GM19193 (cell line): Measurements from ENCODE around the gene FYN.

Experiments used
- POLR2A ChIP-seq: IDR thresholded peaks from 4 replicates; pipeline ENCODE4 v1.6.1; 2011; ENCODE audit not compliant: insufficient read depth, insufficient read length; ENCODE audit errors: extremely low read depth

FYN gene

DNA sequence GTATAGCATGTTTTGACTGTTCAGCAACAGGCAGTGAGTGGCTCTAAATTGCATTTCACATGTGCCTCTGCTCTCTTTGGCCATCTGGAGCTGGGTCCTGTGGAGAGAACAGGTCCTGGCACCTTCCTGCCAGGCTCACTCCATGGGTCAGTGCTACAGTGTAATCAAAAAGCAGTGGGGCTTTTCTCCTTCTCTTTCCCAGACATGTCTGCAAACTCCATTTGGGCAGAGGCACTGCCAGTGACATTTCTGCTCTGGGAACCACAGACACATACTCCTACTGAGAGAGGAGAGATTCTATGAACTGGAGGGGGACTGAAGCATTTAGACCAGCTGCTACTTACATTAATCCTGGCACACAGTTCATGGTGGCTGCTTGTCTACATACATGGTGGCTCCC, 199.3 kb downstream of the FYN start:
- TF ChIP-seq POLR2A: no peak

DNA sequence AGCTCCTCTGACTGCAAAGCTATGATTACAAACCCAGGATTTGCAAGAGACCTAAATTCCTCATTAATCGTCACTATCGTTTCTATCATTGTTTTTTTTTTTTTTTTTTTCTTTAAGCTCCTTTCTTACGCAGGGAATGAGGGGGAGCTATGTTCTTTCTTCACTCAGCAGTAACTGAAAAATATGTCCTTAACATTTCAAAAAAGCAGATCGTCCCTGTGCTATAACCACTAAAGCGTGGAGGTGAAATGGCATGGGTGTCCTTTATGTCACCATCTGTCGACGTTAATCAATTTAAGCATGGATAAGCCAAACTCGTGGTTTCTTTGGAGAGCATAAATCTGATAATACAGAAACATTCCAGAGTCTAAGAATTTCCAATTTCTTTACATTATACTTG, 199.7 kb downstream of the FYN start:
- no peak for TF ChIP-seq POLR2A

DNA sequence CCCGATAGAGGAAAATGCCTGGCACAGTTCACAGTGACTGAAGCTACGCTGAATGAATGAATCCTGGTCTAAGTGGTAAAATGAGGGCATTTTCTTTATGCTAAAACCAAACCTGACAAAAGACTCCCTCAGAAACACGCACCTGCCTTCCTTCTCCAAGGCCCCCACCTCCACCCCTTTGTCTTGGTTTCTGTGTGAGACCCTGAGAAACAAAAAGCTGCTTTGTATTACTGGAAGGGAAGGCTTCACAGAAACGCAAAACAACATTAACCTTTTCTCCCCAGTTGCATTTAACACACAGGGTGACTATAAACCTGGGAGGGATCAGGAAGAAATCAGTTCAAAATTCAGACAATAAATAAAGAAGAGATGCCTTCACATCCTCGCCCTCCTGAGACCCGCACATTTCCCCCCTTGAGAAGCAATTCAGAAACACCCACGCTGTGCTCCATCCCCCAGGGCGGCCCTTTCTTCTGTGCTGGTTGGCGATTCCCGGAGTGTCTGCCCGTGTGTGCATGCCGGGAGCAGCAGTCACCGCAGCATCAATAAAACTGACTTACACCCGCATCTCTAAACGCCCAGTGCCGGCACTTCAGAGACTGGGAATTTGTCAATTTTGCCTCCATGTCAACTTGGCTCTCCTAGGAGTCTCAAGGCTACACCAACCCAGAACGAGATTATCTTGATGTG, 200.3 kb downstream of the FYN start:
- TF ChIP-seq POLR2A: no peak

DNA sequence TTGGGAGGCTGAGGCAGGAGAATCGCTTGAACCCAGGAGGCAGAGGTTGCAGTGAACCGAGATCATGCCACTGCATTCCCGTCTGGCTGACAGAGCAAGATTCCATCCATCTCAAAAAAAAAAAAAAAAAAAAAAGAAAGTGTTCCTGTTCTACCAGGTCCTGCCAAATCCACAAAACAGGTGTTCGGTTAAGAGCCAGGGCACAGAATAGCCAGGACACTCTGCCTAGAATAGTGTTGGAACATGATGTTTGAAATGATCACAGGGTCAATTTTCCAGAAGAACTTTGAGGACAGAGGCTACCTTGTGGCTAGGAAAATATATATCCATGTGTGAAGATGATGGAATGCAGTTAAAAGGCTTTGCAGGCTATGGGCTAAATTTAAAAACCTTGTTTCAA, 203.9 kb downstream of the FYN start:
- TF ChIP-seq POLR2A: no peak

DNA sequence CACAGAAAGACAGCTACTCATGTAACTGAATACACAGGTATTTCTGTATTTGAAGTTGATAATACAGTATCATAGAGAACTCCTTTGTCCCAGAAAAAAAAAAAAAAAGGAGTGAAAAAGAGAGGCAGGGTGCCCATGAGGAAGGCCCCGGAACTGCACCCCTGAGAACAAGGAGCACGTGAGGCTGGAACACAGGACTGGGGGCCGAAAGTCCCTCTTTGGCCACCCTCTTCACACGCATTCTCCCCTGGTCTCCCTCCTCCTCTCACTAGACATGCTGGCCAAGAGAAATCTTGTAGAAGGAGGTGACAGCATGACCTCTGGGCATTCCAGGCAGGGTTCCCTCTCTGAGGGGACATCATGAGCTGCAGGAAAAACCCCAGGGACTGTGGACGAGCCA, 204.8 kb downstream of the FYN start:
- TF ChIP-seq POLR2A: no peak

DNA sequence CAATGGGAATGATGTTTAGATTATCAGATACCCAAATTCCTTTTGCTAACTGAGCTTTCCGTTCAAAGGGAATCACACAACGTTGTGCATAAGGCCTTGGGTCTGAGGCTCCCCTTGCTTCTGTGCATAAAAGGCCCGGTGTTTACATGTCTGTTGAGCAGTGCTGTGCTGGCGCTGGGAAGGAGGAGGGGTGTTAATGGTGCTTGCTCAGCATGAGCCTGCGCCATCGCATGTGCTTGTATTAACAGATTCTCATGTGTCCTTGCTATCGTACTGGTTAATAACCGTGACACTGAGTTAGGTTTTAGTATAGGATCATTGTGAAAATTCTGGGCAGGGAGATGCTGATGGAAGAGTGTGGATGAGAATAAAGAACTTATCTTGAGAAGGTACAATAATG, 205.3 kb downstream of the FYN start:
- no peak for TF ChIP-seq POLR2A

DNA sequence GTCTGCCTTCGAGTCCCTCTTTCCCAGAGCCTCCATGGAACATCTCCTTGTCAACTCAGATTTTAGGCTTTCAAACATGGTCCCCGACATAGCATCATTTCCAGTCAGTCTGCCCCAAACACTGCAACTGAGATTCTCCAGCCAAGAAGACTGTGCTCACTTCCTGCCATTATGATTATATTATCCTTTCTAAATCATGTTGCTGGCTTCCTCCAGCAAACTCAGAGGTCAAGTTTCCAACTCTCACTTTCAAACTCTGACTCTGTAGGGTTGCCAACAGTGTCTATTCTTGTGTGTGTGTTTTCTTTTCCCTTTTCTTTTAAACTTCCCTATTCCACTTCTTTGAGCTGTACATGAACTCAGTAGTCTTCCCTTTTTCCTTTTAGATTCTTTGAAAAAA, 206.4 kb downstream of the FYN start:
- no peak for TF ChIP-seq POLR2A

DNA sequence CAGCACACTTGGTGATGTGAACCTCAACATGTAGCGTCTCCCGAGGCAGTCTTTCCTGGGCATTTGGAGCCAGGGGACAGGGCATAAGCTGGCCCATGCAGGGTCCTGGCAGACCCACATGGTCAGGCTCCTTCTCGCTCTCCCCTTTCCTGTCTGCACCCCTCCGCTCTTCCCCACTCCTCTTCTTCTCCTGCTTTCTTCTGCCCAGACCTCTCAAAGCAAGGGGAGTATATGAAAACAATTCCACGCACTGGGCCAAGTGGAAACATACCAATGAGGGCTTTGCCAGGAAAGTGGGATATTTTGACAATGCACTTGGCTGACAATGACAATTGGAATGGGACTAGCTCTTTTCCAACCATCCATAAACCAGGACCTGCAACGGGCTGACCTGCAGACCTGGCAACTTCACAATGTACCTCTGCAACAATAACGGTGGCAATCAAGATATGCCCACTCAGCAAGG, 208.7 kb downstream of the FYN start:
- no peak for TF ChIP-seq POLR2A

DNA sequence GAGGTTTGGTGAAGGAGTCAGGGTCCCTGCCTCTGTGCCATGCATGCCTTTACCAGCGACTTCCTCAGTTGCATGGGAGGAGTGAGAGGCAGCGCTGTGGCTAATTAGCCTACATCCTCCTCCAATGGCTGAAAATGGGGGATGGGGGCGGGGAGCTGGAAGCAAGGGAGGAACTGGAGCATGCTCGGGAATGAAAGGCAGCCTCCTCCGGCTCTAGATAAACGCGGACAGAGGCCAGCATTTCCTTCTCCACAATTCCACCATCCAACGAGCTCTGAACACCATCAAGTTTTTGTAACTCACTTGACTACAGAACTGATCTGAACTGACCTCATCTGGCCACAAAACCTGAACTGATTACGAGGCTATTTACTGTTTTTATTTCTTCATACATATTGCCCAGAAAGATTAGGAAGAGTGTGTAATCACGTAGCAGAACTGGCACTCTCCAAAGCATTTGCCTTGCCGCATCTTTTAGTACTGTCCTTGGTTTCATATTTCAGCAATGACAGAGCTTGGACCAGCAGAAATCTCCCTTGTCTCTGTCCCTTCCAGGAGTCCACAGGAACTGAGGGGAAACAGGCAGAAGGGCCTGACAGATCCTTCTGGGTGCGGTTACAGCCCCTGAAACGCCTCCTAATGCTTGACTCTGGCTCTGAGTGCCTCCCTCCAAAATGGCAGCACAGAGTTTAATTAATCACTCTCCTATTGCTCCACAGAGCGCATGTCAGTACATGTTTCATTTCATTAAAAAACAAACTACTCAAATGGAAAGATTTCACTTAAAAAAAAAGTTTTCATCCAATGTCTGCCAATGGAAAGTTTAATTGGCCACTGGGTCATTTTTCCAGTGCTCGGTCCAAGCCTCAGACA, 209.3 kb downstream of the FYN start:
- no peak for TF ChIP-seq POLR2A

DNA sequence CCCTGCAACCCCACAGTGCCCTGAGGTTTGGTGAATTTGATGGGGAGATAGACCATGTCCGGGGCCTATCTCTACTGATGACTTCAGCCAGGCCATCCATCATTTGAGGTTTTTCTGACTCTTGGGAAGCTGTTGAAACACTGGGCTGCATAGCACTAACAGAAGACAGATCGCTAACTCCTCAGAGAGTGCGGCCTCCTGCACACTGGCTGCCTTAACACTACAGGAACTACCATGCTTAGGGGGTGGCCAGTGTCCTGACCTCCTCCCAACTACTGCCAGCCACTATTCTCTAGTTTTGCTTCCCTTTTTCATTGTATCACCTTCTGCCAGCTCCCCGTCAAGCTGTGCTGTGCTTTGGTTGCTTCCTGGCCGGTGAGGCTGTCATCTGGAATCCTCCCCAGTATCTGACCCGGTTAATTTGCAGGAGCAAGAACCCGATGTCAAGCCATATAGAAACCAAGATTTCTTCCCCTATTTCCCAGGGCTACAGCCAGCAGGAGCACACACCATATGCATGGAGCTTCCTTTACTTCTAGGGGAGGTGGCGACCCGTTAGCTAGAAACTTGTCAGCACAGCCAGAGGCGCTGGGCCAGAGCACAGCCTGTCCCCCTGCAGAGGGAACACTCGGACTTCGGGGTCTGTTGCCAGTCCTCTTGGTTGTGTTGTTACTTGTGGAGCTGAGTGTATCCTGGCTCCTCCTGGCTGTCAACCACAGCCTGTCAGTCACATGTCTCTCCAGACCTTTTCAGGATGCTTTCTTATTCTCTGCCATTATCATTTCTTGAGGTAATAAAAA, 210.3 kb downstream of the FYN start:
- no peak for TF ChIP-seq POLR2A

DNA sequence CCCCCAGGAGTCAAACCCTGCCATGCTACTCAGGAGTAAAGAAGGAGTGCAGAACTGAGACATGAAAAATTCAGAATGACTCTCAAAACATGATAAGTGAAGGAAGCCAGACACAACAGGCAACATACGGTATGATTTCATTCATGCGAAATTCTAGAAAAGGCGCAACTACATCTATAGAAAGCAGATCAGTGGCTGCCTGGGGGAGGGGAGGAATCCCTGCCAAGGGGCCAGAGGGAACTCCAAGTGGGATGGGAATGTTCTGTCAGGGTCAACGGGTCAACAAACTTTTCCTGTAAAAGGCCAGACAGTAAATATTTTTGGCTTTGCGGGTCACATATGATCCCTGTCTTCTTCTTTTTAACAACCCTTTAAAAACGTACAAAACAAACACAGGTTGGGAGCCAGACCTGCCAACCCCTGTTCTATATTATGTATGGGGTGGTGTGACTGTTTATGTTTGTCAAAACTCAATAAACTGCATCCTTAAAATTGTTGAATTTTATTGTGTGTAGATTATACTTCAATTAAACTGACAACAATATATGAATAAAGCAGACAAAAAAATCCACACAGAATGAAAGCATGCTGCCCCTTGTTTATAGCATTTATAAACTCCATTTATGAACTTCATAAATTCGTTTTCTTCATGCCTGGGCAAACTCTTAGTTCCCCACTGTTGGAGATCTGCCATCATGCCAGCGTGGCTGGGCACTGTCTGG, 211.0 kb downstream of the FYN start:
- no peak for TF ChIP-seq POLR2A

DNA sequence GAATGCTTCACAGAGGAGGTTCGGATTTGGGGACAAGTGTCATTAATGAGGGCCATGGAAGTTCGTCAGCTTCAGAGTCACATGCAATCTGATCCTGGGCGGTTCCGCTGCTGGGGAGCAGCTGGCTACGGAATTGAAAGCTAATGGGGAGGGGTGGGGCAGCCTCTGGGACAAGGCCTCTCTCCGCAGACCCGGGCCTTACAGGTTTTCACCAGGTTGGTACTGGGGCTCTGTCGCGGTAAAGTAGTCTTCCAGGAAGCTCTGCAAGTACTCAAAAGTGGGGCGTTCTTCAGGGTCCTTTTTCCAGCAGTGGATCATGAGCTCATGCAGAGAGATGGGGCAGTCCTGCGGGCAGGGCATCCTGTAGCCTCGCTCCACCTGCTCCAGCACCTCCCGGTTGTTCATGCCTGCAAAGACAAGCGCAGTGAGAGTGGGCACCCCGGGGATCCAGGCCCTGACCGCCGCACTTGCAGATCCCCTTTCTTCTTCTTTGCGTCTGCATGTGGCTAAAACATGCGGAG, 211.7 kb downstream of the FYN start:
- no peak for TF ChIP-seq POLR2A

DNA sequence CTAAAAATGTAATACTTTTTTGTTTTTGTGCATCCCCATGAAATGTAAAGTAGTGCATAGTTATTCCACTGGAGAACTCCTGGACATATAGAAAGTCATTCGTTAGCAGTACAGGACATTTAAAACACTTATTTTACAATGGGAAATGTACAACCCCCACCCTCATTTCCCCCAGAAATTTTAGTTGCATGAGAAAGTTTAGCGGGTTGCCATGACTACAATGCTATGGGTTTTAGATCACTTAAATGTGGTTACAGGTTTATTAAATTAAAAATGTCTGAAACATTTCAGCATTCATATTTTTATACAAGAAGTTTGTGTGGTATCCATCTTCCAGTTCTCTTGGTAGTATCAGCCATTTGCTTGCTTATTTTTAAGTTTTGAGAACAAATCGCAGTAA, 212.7 kb downstream of the FYN start:
- no peak for TF ChIP-seq POLR2A

DNA sequence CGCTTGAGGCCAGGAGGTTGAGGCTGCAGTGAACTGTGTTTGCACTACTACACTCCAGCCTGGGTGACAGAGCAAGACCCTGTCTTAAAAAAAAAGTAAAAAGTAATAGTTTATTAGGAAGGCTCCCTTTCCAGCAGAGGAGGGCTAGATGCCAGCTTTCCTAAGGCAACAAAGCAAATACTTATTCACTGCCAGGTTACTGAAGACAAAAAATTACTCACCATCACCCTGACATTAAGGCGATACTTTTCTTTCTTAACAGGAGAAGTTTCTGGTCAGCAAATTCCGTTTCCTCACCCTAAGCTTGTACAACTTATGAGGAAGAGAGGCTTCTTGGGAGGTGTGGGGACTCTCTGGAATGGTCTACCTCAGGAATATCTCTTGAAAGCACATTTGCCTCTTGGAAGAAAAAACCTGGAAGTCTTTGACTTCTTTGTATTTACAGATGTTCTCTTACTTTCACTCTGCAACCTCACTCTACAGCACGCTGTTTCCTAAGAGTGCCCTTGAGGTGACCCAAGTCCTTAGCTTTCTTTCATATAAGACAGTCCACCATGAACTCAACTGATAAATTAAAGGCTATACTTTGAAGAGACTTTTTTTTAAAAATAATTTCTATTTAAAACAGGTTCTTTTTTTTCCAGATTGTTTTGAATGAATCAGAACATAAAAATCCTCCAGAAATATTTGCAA, 214.6 kb downstream of the FYN start:
- no peak for TF ChIP-seq POLR2A

DNA sequence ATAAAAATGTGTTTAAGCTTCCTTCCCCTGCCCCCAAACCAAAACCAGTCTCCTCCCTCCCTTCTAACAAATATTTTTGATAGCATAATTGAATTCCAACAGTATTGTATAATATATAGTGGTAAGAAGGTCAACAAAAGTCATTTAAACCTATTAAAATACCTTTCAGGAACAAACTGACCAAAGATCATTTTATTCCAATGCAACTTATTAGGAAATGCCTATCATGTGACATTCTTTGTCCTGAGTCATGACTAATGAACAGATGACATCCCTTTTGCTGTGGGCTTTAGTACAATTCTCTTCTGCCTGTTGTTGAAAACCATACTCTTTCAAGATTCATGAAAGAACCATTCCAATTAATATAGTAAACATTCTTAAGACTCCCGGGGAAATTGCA, 216.1 kb downstream of the FYN start:
- no peak for TF ChIP-seq POLR2A

DNA sequence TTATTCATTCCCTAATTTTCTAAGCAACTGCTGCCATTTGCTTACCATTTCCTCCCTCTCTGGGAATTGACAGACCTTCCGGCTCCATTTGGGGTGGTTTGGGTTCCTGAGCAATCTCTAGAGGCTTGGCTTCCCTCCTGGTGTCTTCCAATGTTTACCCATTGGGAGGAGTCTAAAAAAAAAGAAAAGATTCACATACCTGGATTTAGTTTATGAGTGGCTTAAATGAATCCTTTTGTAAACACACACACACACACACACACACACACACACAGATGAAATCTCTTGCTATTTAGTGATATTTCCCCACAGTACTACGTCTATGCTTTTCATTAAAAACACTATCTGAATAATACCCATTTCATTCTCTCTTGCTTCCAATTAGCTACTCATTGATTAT, 219.3 kb downstream of the FYN start:
- no peak for TF ChIP-seq POLR2A
